HG03196 (cell line): ENCODE results near the gene ARMH1.
A peak's percentile ranks its signal among the peaks of the same experiment; 100 is the strongest.
"Not testable (repeated sequence)": the region's sequence is repeated elsewhere in the genome, so short reads cannot be mapped to it uniquely, and the experiment has no call there.

Experiments used
- ATAC-seq: cut with Tn5 transposase; IDR thresholded peaks from one replicate; pipeline ENCODE4 v1.9.1; 2021; ENCODE audit not compliant: unreplicated experiment

ARMH1 gene

DNA sequence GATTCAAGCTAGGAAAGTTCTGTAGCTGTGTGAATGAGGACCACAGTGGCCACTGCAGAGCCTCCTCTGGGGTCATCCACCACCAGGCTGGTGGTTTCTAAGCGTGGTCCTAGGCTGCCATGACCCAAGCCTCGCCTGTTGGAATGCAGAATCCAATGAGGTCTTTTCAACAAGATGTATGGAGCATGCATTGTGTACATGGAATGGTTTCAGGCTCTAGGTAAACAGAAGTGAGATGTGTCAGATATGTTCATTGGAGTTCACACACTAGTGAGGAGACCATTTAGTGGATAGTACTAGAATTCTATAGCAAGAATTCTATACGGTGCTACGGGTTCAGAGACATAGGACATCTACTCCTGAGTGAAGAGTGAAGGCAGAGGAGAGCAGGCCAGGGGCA, 45.8 kb downstream of the ARMH1 start:
- no peak for ATAC-seq

DNA sequence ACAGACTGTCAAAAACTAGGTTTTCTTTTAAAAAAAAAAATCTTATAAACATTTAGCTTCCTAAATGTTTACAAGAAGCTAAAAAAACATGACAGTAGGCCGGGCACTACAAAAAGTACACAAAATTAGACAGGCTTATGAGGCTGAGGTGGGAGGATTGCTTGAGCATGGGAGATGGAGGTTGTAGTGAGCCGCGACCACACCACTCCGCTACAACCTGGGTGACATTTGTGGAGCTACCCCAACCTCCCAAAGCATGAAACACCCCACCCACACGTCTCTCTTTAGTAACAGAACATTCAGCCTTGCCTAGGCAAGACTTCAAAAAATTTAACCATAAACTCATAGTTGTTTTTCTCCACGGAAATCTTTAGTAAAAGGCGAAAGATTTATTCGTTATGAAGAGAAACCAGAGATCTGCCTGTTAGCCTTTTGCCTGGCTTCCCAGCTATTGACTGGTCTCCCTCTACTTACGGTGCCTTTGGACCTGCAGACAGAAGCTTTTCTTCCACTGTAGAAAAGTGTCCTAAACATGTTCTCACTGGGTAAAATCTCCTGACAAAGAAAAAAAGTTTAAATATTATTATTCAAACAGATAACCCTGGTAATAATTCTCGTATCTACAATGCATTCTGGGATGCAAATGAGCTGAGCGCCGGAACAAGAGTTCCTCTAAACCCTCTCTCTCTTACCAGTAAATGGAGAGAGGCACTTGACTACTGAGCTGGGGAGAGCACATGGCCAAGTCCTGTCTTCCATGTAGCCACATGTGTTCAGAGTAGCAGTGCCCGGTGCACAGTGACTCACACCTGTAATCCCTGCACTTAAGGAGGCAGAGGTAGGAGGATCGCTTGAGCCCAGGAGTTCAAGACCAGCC, 47.2 kb downstream of the ARMH1 start:
- ATAC-seq: peak; percentile 57

DNA sequence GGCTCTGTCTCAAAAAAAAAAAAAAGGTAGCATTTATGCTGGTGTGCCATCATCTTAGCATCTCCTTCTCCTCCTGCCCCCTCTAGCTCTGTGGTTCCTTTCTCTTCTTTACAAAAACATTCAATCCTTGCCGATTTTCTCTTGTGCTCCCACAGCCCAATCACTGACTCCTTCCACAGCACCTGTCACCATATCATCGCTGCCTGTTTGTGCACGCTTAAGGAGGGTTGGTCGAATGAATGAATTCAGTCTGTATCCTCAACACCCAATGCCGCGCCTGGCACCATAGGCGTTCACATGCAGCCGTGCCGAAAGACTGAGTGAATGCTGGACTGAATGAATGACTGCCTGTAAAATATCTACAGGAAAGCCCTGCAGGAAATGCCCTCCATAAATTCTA, 48.5 kb downstream of the ARMH1 start:
- no peak for ATAC-seq

DNA sequence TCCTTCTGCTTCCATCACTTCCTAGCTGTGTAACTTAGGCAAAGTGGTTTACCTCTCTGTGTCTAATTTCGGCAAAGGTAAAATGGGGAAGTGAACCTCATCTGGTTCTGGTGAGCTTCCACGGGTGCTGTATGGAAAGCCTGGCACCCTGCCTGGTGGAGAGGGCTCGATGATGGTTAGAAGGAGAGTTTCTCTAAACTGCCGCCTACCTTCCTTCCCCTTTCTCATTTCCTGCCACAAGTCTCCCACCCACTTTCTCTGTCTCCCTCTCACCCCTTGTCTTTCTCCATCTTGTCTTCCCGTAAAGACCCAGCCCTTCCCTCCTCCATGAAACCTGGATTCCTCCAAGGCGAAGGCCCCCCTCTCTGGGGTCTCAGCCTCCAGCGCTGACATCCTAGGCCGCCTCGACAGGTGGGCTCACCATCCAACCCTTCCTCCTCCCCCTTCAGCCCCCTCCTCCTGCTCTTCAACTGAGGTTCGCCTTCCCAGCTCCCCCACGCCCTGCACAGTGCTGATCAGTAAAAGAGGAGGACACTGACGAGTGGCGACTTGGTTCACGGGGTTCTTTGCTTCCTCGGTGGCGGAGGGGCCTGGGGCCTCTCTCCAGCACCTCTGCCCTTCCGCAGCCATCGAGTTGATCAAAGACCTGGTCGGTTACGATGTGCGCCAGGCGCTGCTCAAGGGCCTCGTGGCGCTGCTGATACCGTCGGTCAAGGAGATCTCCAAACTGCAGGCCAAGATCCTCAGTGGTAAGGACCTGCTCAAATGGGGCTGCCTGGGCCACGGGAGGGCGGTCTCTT, 49.2 kb downstream of the ARMH1 start:
- no peak for ATAC-seq

DNA sequence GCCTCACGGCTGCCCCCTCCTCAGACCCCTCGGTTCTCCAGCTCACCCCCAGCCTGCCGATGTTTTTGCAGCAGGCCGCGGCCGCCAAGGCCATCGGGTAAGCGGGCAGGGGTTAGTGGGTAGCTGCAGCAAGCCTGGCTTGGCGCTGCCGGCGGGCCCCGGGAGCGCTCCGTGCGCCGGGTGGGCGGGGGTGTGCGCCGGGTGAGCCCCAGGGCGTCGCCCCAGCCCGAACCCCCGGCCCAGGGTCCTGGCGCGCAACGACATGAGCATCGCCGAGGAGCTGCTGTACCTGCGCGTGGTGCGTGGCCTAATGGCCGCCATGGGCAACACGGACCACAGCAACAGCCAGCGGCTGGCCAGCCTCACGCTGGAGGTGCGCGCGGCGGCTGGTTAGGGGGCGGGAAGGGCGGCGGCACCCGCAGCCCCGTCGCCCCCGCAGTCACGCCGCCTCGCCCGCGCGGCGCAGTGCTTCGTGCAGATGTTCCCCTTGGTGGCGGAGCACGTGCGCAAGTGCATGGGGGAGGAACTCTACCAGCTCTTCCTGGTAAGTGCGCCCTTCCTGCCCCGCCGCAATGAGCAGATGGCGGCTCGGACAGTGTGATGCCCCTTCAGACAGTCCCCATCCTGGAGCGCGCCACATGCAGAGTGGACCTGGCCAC, 49.9 kb downstream of the ARMH1 start:
- ATAC-seq: no peak

DNA sequence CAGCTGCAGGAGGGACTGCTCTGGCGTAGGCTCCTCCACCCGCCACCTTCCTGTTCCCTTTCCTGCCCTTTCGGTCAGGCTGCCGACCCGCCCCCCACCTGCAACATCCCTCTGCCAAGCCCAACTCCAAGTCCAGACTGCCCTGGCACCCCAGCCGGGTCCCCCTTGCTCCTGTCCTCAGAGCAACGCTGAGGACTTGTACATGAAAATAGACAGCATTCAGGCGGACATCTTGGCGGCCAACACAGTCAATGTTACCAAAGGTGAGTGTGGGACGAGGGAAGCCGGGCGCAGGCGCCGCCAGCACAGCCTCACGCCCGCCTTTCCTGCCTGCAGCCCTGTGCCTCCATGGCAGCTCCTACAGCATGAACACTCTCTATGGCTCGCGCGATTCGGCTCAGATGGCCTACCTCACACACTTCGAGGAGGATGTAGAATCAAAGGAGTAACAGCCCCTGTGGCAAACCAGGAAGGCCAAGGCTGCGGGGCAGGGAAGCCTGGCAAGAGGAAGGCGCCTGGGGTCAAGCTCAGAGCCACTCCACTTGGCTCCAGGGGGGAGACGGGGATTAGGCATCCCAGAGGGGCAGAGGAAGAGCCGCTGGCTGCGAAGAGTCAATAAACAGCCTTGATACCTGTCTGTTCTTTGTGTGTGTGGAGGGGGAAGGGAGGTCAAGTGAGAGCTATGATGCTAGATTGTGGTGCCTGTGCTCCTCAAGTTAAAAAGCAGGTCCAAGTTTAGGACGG, 50.6 kb downstream of the ARMH1 start:
- no peak for ATAC-seq

DNA sequence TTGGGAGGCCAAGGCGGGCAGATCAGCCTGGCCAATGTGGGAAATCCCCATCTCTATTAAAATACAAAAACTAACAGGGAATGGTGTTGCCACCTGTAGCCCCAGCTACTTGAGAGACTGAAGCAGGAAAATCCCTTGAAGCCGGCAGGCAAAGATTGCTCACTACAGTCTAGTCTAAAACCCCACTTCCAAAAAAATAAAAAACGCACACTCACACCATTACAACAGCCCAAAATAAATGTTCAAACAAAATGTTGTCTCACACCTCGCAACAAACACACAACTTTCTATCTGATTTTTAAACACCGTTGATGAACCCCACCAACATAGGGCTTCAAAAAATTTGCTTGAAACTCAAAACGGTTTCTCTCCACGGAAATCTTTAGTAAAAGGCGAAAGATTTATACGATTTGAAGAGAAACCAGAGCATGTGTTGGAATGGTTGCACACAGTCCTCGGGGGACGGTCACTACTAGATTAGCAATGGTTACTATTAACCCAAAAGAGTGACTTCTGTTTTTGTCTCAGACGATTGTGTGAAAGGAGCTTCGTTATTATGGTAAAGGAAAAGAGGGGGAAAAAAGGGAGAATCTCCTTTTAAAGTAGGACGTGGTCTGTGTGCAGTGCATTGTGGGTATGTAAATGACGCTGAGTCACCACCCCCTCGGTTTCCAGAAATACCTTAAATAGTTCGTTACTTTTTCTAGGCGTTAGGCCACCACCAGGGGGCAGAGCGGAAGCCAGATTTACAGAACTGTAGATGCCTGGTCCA, 56.4 kb downstream of the ARMH1 start, which contains the start of gene RNU5D-1:
Gene RNU5D-1, minus strand, starts transcription at position 430 of the 772 bp plus-strand sequence.
- ATAC-seq: peak; percentile 65

DNA sequence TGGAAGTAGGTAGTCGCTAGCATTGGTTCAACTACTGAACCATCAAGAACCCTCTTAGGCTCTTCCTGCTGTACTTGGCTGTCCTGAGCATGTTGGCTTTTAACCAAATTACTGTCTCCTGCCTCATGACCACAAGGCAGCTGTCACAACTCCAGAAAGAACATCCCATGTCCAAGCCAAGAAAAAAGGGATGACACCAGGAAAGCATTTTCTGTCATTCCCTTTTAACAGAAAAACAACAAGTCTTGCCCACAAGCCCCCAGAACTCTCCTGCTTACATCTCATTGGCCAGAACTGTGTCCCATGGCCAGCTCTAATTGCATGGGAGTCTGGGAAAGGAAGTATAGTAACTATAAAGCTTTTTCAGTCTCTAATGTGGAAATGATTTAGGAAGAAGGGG, 58.9 kb downstream of the ARMH1 start:
- ATAC-seq: no peak

DNA sequence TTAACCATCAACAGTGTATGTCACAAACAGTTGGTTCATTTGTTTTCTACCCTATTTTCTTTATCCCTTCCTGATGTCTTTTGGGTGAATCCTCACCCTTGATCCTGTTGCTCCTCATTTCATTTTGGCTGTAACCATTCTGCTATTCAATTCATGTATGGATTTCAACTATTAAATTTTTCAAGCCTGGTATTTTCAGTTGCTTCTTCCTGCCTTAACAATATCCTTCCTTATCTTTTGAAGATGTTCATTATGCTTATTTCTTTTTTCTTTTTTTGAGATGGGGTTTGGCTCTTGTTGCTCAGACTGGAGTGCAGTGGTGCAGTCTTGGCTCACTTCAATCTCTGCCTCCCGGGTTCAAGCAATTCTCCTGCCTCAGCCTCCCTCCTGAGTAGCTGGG, 59.3 kb downstream of the ARMH1 start:
- ATAC-seq: no peak

DNA sequence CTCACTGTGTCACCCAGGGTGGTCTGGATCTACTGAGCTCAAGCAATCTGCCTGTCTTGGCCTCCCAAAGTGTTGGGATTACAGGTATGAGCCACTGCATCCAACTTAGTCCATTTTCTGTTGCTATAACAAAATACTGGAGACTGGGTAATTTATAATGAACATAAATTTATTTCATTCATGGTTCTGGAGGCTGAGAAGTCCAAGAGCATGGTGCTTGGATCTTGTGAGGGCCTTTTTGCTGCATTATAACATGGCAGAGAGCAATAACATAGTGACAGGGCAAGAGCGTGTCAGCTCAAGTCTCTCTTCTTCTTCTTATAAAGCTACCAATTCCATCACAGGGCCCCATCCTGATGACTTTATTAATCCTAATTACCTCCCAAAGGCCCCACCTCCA, 61.5 kb downstream of the ARMH1 start:
- ATAC-seq: no peak

DNA sequence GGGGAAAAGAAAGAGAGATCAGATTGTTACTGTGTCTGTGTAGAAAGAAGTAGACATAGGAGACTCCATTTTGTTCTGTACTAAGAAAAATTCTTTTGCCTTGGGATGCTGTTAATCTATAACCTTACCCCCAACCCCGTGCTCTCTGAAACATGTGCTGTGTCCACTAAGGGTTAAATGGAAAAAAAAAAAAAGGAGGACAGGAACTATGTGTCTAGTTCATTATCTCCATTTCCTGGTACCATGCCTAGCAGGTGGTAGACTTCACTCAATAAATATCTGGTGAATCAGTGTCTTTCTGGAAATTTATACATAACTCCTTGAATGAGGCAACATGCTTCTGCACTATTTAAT, 64.4 kb downstream of the ARMH1 start:
- not testable (repeated sequence) for ATAC-seq

DNA sequence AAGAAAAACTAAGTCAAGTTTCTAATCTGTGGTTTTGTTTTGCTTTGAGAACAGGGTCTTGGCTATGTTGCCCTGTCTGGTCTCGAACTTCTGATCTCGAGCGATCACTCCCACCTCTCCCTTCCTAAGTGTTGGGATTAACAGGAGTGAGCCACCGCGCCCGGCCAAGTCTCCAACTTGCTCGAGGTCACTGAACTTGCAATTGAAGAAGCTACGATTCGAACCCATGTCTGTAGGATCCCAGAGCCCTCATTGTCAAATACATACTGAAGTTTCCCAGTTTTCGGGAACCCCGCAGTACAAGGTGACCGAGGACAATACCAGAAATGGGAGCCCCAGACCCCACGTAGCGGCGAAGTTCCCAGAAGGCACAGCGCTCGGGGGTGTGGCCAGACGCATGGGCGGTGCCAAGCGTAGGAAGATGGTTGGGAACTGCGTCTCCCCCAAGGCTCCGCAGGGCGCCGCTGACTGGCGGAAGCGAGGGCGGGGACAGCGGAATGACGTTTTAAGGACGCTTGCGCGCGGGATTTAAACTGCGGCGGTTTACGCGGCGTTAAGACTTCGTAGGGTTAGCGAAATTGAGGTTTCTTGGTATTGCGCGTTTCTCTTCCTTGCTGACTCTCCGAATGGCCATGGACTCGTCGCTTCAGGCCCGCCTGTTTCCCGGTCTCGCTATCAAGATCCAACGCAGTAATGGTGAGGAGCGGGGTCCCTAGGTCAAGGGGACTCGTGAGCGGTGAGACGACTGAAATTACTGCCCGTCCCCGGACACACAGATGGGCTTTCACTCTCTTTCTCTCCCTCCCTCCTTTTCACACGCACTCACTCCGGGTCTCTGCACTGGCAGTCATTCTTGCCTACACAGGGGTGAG, 65.0 kb downstream of the ARMH1 start, which contains the start of gene KIF2C:
Gene KIF2C, plus strand, starts transcription at position 531 of the 872 bp plus-strand sequence. Its CDS starts 96 bp downstream, at position 627.
- ATAC-seq: peak; percentile 95

DNA sequence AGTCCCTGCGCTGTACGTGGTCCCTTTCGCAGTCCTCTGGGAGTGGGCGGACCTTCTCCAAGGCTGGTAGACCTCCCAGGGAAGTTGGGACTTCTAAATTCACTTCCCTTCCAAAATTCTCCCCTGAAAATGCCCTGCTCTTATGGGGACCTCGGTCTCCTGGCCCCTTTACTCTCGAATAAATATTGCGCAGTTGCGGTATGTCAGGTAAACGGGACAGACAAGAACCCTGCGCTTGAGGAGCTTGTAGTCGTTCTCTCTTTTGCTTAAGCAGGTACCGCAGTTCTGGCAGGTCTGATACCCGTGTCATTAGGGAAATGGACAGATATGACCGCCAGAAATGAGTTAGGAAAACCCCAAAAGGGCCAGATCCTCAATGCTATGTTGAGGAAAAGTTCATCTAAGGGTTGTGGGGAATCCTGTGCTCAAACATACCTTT, 65.7 kb downstream of the ARMH1 start:
- no peak for ATAC-seq

DNA sequence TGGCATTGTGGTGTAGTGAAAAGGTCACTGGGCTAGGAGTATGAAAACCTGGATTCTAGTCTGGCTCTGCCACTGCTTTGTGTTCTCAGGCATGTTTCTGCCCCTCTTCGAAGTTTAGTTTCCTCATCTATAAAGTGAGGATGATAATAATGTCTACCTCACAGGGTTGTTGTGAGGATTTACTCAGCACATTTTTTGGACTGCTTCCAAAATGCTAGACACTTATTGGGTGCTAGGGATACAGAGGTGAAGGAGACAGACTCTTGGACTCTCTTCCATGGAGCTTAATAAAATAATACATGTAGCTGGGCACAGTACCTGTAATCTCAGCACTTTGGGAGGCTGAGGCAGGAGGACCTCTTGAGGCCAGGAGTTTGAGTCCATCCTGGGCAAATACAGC, 68.7 kb downstream of the ARMH1 start:
- no peak for ATAC-seq

DNA sequence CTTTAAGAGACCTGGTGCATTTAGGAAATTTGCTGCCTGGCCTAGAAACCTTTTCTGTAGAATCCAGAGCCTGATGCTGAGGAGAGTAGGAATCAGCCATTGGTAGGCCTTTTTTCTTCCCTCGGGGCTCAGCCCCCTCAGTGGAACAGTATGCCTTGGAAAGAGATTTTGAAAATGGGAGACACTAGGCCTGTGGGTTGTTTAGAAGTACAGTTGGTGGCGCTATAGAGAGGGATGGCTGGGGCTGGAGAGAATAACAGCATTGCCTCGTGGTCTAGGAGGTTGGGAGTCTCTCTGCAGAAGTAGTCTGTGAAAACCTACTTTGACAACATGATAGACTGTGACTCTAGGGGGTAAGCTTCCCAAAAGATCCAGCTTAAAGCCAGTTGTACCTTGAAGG, 73.4 kb downstream of the ARMH1 start:
- no peak for ATAC-seq

DNA sequence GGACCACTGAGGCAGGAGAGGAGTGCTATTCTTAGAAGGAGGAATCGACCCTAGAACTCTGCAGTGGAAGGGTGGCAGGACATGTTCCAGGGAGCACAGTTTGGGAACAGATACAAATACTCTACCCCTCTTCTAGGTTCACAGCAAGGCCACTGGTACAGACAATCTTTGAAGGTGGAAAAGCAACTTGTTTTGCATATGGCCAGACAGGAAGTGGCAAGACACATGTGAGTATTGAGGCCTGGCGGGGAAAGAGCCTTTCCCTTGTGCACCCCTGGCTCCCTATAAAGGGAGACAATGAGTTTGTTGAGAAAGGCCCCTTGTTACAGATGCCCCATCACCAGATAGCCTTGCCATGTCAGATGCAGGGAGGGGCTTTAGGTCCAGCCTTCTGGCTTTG, 82.9 kb downstream of the ARMH1 start:
- no peak for ATAC-seq

DNA sequence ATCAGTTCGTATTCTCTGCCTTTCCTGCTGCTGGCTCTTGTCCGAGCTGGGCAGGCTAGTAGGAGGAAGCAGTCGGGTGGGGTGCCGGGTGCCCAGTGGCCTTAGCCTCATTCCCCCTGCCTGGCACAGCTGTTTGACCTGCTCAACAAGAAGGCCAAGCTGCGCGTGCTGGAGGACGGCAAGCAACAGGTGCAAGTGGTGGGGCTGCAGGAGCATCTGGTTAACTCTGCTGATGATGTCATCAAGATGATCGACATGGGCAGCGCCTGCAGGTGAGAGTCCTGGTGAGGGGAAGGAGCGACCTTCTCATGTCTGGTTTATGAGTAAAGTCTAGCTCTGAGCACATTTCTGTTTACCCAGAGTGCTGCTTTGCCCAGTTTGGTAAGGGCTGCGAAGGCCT, 84.6 kb downstream of the ARMH1 start:
- no peak for ATAC-seq

DNA sequence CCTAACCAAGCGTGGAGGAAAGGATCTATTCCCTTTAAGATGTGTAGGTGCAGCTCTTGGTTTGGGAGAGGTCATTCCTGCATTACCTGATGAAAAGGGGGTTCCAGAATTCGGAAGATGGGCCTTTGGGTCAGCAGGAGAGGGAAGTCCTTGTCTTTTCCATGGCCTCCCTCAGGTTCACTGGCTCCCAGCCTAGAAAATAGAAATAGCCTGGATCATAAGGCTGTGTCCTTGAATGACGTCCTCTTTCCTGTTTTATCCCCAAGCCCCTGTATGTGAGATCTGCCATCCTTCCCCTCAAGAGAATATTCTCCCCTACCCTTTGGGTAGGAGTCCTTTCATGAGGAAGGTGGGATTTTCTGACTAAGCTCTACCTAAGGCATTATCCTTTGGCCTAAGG, 86.4 kb downstream of the ARMH1 start:
- ATAC-seq: no peak

DNA sequence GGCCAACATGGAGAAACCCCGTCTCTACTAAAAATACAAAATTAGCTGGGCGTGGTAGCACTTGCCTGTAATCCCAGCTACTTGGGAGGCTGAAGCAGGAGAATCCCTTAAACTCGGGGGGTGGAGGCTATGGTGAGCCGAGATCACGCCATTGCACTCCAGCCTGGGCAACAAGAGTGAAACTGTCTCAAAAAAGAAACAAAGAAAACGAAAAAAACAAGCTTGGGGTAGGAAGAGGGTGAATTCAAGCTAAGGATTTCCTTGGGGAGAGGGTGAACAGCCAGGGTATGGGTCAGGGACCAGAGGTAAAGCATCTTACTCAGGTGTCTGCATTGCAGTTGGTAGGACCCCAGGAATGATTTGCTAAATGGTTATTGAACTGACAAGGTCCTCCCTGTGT, 91.9 kb downstream of the ARMH1 start:
- not testable (repeated sequence) for ATAC-seq
